K562 (cell line): ENCODE results near the gene PCBP4. TPM values are rescaled to one million over a fixed set of nuclear protein-coding genes. Genes with fewer than 3 reads are reported as not detected.

ENCODE experiments used
- ATF1 ChIP-seq, 2 experiments: fragments of 450-650 bp in 1 of 2; IDR thresholded peaks; 2 replicates each; pipeline ENCODE4 v1.6.1; 2016; ENCODE audit warnings: missing compliant biosample characterization in 1 of 2, missing genetic modification characterization in 1 of 2
- ATF6 ChIP-seq: sonication (generic); formaldehyde crosslinking; IDR thresholded peaks from 2 replicates; pipeline ENCODE4 v1.4.0; 2020; ENCODE audit warnings: mild to moderate bottlenecking, missing genetic modification reagents
- CREB1 ChIP-seq, 2 experiments: sonication (generic) in 1 of 2; formaldehyde crosslinking in 1 of 2; IDR thresholded peaks; 2 replicates each; pipeline versions ENCODE4 v1.6.1 to v1.8.0; 2012 to 2022; ENCODE audit warnings: inconsistent platforms in 1 of 2, mild to moderate bottlenecking in 1 of 2, missing genetic modification reagents in 1 of 2, moderate library complexity in 1 of 2
- CTCFL ChIP-seq: IDR thresholded peaks from 2 replicates; pipeline ENCODE4 v1.6.1; 2011; ENCODE audit warnings: borderline replicate concordance, low read depth, mild to moderate bottlenecking, moderate library complexity, low read length; ENCODE audit not compliant: insufficient read depth, poor library complexity, severe bottlenecking
- EP400 ChIP-seq: fragments of 450-650 bp; IDR thresholded peaks from 2 replicates; pipeline ENCODE4 v1.6.1; 2017; ENCODE audit warnings: antibody characterized with exemption, mild to moderate bottlenecking, moderate library complexity
- GABPB2 ChIP-seq: fragments of 250-450 bp; sonication (Bioruptor Pico); conservative IDR thresholded peaks from 2 replicates; pipeline ENCODE4 v1.5.1; 2021; ENCODE audit warnings: mild to moderate bottlenecking
- HSF4 ChIP-seq: fragments of 250-450 bp; sonication (Bioruptor Pico); IDR thresholded peaks from 2 replicates; pipeline ENCODE4 v2.1.2; 2022; ENCODE audit warnings: mild to moderate bottlenecking, moderate library complexity, borderline replicate concordance
- NR2C1 ChIP-seq, 2 experiments: fragments of 450-650 bp; IDR thresholded peaks; 2 replicates each; pipeline ENCODE4 v1.6.1; 2017; ENCODE audit warnings: mild to moderate bottlenecking in 2 of 2, antibody characterized with exemption in 1 of 2, inconsistent platforms in 1 of 2, missing compliant biosample characterization in 1 of 2, missing genetic modification characterization in 1 of 2
- NR4A1 ChIP-seq, 2 experiments: fragments of 250-450 bp in 1 of 2; fragments of 450-650 bp in 1 of 2; sonication (Bioruptor Pico) in 1 of 2; IDR thresholded peaks; 2 replicates each; pipeline versions ENCODE4 v1.4.0 to v1.6.1; 2016 to 2020; ENCODE audit warnings: mild to moderate bottlenecking in 2 of 2, missing compliant biosample characterization in 1 of 2, missing genetic modification characterization in 1 of 2, moderate library complexity in 1 of 2
- RHOXF2B ChIP-seq: fragments of 250-450 bp; sonication (Bioruptor Pico); conservative IDR thresholded peaks from 2 replicates; pipeline ENCODE4 v1.5.1; 2021
- SUPT5H ChIP-seq: fragments of 450-650 bp; IDR thresholded peaks from 2 replicates; pipeline ENCODE4 v1.6.1; 2016
- TAF7 ChIP-seq: fragments of 450-650 bp; IDR thresholded peaks from 2 replicates; pipeline ENCODE4 v1.6.1; 2016; ENCODE audit warnings: missing genetic modification characterization, missing compliant biosample characterization
- TFAP4 ChIP-seq: sonication (generic); formaldehyde crosslinking; IDR thresholded peaks from 2 replicates; pipeline ENCODE4 v1.8.0; 2022; ENCODE audit warnings: missing genetic modification reagents, mild to moderate bottlenecking, moderate library complexity, borderline replicate concordance
- WHSC1 ChIP-seq: IDR thresholded peaks from one replicate; pipeline ENCODE4 v1.6.1; 2012; ENCODE audit warnings: low read length, control low read depth, inconsistent platforms
- ZBTB2 ChIP-seq: fragments of 450-650 bp; IDR thresholded peaks from 2 replicates; pipeline ENCODE4 v1.6.1; 2016; ENCODE audit warnings: antibody characterized with exemption
- ZBTB43 ChIP-seq: sonication (generic); formaldehyde crosslinking; IDR thresholded peaks from 2 replicates; pipeline ENCODE4 v1.8.0; 2023; ENCODE audit warnings: mild to moderate bottlenecking, missing genetic modification reagents
- ZNF764 ChIP-seq: fragments of 250-450 bp; sonication (Bioruptor Pico); IDR thresholded peaks from 2 replicates; pipeline ENCODE4 v1.4.0; 2020; ENCODE audit warnings: low read depth, mild to moderate bottlenecking, moderate library complexity
- ZNF77 ChIP-seq: fragments of 250-450 bp; sonication (Bioruptor Pico); IDR thresholded peaks from 2 replicates; pipeline ENCODE4 v1.5.0; 2020
- polyA plus RNA-seq, 8 experiments: library from polyadenylated mRNA; depleted of rRNA in 4 of 8; stranded (reverse) in 5 of 8; unstranded in 3 of 8; fragments of >200 nt; fragmentation: Nextera tagmentation in 2 of 8; fragmentation: Illumina TruSeq in 1 of 8; extraction: Ambion mirVana in 2 of 8; extraction: Trizol in 1 of 8; gene quantifications; 2 replicates each; pipeline versions ENCODE4 v1.2.1 to v1.2.3, GENCODE V29; 2011 to 2014; ENCODE audit warnings: inconsistent platforms in 1 of 8, missing spikeins in 1 of 8
- total RNA-seq, 7 experiments: library from RNA; depleted of rRNA in 6 of 7; stranded (reverse); fragments of >200 nt in 6 of 7; fragmentation: Illumina TruSeq in 2 of 7; extraction: Trizol in 2 of 7; gene quantifications; 2 replicates each; pipeline versions ENCODE4 v1.2.1 to v1.2.3, GENCODE V29; 2011 to 2021; ENCODE audit warnings: low replicate concordance in 1 of 7

Gene PCBP4
- total and polyA plus RNA-seq, 9 of the 15 experiments (the other 6 are each of a cell fraction or from before 2014, with no cell fraction given): 0.06 to 5.8 (median 2.6) TPM

GRCh38 chr3:51982838-51983577 lies 15.8 kb upstream of the PCBP4 start, which contains the start of gene ACY1 (continued):
- TF ChIP-seq CTCFL (no peak), ATF6 (no peak; the same call in 1 of the 2 replicates), ATF1 (CRISPR knock-in tag; IDR thresholded peaks at IDR 0.05) (no peak; the same call in 1 of the 2 replicates), ATF1 (tag; IDR thresholded peaks at IDR 0.05) (peak; percentile 70), CREB1 (IDR thresholded peaks at IDR 0.05) (peak; percentile 85), CREB1 (CRISPR knock-in tag; IDR thresholded peaks at IDR 0.05) (peak; percentile 62; the same call in 1 of the 2 replicates), ZBTB43 (no peak), ZNF764 (CRISPR knock-in tag) (no peak), HSF4 (no peak), TFAP4 (CRISPR knock-in tag) (peak; percentile 45), TAF7 (tag) (no peak; the same call in 1 of the 2 replicates), SUPT5H (no peak), EP400 (peak; percentile 85), NR2C1 (IDR thresholded peaks at IDR 0.05) (no peak; the same call in 1 of the 2 replicates), NR2C1 (tag; IDR thresholded peaks at IDR 0.05) (no peak), ZBTB2 (no peak), RHOXF2B (no peak), GABPB2 (CRISPR knock-in tag) (no peak), ZNF77 (CRISPR knock-in tag) (no peak), NR4A1 (CRISPR knock-in tag; IDR thresholded peaks at IDR 0.05) (no peak), NR4A1 (tag; IDR thresholded peaks at IDR 0.05) (no peak), WHSC1 (no peak)
